ENCODE data around the gene MIPEP.

Gene MIPEP

DNA sequence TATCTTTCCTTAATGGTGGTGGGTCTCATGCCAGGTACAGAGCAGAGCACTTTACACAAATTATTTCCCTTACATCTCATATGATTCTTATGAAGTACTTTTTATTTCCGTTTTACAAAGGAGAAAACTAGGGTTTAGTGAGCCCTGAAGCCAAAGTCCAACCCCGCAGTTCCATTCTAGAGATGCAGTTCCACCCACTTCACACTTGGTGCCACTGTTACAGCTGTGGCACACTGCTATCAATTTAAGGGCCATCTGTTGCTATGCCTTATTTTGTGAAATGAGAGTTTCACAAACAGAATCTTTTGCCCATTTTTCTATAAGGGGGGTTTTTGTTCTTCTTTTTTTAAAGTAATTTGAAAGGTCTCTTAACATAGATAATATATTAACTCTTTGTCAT lies 12.9 kb downstream of the MIPEP start:
- peaks cover 10 to 39% of the 10 kb centered on the region in 2 donors for H3K36me3 Mint-ChIP-seq
- H3K27ac Mint-ChIP-seq: no peak overlapping the region
- no peaks in the 10 kb centered on the region for H3K9me3 Mint-ChIP-seq
- no peaks in the 10 kb centered on the region for H3K27me3 Mint-ChIP-seq
- DNase-seq (no peak), ATAC-seq (replicated peaks) (peak; percentile 59 to 63)
- H3K4me1 Mint-ChIP-seq: peaks cover 0 to under 1% of the 10 kb centered on the region in 2 donors
- no peak overlapping the region for H3K4me3 Mint-ChIP-seq

DNA sequence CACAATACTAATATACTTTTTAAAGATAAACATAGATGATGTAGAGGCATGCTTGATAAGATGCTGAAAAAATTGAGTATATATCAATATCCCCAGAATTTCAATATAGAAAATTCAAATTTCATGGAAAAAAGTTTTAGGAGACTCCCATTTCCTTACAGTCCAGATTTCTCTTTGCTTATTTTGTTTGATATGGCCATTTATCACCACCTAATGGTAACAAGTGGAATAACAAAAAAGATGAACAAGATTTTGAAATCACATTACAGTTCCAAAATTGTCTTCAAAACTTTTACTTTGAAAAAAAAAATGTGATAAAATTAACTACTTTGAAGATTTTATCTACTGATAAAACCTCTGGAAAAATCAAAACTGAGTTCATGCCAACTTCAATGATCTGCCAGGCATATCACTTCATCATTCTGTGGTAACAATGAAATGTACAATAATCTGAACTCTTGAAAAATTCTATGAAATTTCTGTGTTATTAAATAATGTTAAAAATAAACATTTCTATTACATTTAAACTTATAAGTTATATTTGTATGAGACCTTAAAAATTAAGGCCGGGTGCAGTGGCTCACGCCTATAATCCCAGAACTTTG lies 17.5 kb downstream of the MIPEP start:
- DNase-seq: no peak
- H3K27ac Mint-ChIP-seq: no peak overlapping the region

DNA sequence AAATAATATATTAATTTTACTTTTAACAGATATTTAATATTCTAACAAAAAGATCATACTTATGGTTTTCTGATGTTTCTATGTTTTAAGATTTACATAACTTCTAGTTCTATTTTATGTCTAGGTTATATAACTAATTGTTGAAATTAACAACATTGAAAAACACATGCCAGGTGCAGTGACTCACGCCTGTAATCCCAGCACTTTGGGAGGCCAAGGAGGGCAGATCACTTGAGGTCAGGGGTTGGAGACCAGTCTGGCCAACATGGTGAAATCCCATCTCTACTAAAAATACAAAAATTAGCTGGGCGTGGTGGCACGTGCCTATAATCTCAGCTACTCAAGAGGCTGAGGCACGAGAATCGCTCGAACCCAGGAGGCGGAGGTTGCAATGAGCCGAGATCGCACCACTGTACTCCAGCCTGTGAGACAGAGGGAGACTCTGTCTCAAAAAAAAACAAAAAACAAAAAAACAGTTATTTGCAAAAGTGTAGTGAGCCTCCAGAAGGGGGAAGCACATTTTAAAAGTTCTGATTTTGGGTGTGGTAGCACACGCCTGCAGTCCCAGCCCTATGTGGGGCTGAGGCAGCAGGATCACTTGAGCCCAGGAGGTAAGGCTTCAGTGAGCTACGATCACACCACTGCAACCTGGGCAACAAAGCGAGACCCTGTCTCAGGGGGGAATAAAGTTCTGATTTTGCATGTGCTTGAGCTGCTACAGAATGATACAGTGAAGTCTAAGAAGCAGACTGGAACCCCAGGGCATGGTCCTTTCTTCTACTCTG lies 18.7 kb downstream of the MIPEP start:
- no peak overlapping the region for H3K4me3 Mint-ChIP-seq
- ATAC-seq (replicated peaks): peak; percentile 44 to 45
- peaks cover 5 to 8% of the 10 kb centered on the region in 2 donors for H3K4me1 Mint-ChIP-seq
- no peak overlapping the region for H3K27ac Mint-ChIP-seq
- H3K9me3 Mint-ChIP-seq: no peaks in the 10 kb centered on the region
- no peaks in the 10 kb centered on the region for H3K27me3 Mint-ChIP-seq
- H3K36me3 Mint-ChIP-seq: peaks cover 7 to 25% of the 10 kb centered on the region in 2 donors
- no peak for DNase-seq

More for the DNA sequence above, 17.5 kb downstream of the MIPEP start:
- Mint-ChIP-seq H3K27me3 (no peaks in the 10 kb centered on the region), H3K4me3 (no peak overlapping the region), H3K36me3 (peaks cover 11 to 27% of the 10 kb centered on the region in 2 donors), H3K9me3 (no peaks in the 10 kb centered on the region), H3K4me1 (peaks cover 1 to 8% of the 10 kb centered on the region in 2 donors)
- no peak for ATAC-seq (replicated peaks)

DNA sequence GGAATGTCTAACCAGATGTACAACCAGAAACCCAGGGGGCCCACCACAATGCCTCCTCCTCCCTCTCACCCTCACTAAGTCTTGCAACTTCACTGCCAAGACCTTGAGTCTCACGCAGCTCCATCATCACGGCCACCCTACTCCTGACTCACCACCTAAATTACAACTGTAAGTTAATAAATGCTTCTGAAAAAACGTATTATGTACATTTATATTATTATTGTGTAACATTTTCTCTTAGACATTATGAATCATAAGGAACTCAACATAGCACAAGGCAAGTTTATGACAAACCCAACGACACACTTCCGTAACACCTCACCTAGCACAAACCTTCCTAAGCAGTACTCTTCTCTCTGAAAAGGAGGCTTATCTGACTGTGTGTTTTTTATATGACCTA lies 20.7 kb downstream of the MIPEP start:
- DNase-seq (no peak), ATAC-seq (replicated peaks) (no peak)
- no peaks in the 10 kb centered on the region for H3K27me3 Mint-ChIP-seq
- no peak overlapping the region for H3K4me3 Mint-ChIP-seq
- H3K36me3 Mint-ChIP-seq: peaks cover 8 to 21% of the 10 kb centered on the region in 2 donors
- H3K4me1 Mint-ChIP-seq: peaks cover 5 to 8% of the 10 kb centered on the region in 2 donors
- H3K9me3 Mint-ChIP-seq: no peaks in the 10 kb centered on the region
- no peak overlapping the region for H3K27ac Mint-ChIP-seq

DNA sequence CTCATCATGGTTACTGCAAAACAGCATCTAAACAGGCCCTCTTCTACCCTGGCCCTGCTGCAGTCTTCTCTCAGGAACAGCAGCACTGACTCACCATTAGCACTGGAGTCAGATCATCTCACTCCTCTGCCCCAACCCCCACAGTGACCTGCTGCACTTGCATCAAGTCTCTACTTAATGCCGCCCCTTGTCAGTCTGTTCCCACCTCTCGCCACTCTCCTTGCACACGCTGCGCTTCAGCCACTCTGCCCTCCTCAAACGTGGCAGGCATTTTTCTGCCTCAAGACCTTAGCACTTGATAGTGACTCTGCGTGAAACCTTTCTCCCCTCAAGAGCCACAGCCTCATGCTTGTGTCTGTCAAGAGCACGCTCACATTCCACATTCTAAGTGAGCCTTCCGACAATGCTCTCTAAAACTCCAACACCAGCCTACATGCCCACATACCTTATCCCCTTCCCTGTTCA lies 22.1 kb downstream of the MIPEP start:
- Mint-ChIP-seq H3K4me1 (peaks cover 5 to 8% of the 10 kb centered on the region in 2 donors), H3K9me3 (no peaks in the 10 kb centered on the region), H3K27ac (no peak overlapping the region), H3K36me3 (peaks cover 8 to 15% of the 10 kb centered on the region in 2 donors), H3K27me3 (no peaks in the 10 kb centered on the region), H3K4me3 (no peak overlapping the region)
- ATAC-seq (replicated peaks): no peak
- DNase-seq: no peak

DNA sequence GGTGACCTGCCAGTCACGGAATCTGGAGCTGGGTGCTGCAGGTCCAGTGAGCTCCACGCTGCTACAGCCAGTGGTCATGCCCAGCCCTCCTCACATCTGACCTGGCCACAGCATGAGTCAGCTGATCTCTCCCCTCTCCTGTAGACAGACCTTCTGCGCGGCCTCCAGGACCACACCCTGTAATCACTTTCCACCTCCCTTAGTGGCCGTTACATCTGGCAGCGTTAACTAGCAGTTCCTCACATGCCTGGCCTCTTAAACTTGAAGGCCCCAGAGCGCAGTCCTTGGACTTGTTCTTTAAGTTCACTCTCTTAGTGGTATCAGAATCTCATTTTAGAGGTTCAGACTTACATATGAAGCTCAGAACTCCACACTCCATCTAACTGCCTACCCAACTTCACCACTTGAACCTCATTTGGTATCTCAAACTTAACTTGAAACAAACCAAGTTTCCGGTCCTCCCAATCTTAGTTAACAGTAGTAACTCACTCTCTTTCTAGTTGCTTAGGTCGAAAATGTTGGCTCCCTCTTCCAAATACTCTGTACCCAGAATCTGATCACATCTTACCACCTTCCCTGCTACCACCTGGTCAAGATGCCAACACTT lies 22.7 kb downstream of the MIPEP start:
- Mint-ChIP-seq H3K9me3 (no peaks in the 10 kb centered on the region), H3K27ac (no peak overlapping the region)
- ATAC-seq (replicated peaks): no peak

DNA sequence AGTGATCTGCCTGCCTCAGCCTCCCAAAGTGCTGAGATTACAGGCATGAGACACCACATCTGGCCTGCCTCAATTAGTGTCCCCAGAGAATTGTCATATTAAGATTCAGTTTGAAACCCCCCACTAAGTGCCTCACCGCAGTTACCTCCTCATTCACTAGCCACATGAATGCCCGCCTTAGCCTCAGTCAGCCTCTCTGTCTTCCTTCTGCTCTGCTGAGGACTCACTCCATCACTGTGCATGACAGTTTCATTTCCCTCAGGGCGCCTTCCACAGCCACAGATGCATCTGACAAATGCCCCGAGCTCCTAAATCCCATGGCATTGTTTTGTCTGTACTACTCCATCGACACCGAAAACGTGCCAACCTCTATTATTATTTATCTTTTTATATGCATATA lies 23.3 kb downstream of the MIPEP start:
- Mint-ChIP-seq H3K4me3 (no peak overlapping the region), H3K9me3 (no peaks in the 10 kb centered on the region), H3K27me3 (no peaks in the 10 kb centered on the region), H3K27ac (peak overlapping the region; percentile 20), H3K4me1 (peaks cover 4% of the 10 kb centered on the region in 2 donors), H3K36me3 (peaks cover 13 to 21% of the 10 kb centered on the region in 2 donors)
- DNase-seq (no peak), ATAC-seq (replicated peaks) (peak; percentile 54 to 68)

More for the DNA sequence above, 22.7 kb downstream of the MIPEP start:
- H3K4me3 Mint-ChIP-seq: no peak overlapping the region
- peaks cover 10 to 17% of the 10 kb centered on the region in 2 donors for H3K36me3 Mint-ChIP-seq
- no peak for DNase-seq
- H3K4me1 Mint-ChIP-seq: peaks cover 5 to 8% of the 10 kb centered on the region in 2 donors
- no peaks in the 10 kb centered on the region for H3K27me3 Mint-ChIP-seq

DNA sequence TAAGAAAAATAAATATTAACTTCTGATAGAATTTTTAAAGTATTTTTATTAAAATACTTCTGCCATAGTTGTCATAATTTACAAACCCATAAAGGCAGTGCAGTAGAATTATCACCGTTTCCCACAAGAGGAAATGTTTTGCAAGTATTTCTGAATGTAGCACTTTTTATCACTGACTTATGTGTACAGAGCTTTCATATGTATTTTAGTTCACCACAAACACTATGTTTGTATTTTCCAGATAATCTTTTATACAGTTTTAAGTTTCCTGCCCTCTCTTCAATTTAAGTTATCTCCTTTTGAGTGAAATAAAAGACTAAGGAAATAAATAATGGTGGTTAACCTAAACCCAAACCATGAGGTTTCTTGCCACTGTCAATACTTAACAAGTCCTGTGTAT lies 24.2 kb downstream of the MIPEP start:
- no peak overlapping the region for H3K27ac Mint-ChIP-seq
- DNase-seq: no peak
- no peak overlapping the region for H3K4me3 Mint-ChIP-seq
- H3K4me1 Mint-ChIP-seq: peaks cover 0 to 4% of the 10 kb centered on the region in 2 donors
- H3K36me3 Mint-ChIP-seq: peaks cover 21 to 30% of the 10 kb centered on the region in 2 donors
- H3K9me3 Mint-ChIP-seq: no peaks in the 10 kb centered on the region
- no peaks in the 10 kb centered on the region for H3K27me3 Mint-ChIP-seq
- no peak for ATAC-seq (replicated peaks)

DNA sequence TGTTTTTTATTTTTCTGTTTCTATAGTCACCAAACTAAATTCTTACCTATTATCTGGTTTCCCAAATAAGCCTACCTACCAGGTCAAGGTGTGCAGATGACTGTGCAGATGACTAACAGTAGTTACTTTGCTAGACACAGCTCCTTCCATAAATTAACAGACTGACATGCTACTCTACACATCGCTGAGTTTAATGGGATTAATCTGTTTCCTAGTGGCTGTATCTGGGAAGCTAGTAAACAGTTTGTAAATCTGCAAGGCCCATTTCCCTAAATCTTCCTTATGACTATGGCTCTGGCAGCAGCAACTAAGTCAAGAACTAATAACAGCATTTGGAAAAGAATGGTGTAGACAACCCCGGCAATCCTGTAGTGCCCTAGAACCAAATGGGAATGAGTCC lies 27.9 kb downstream of the MIPEP start:
- Mint-ChIP-seq H3K27ac (no peak overlapping the region), H3K9me3 (no peaks in the 10 kb centered on the region), H3K4me3 (no peak overlapping the region), H3K36me3 (peaks cover 29 to 33% of the 10 kb centered on the region in 2 donors), H3K27me3 (no peaks in the 10 kb centered on the region), H3K4me1 (peaks cover 1 to 6% of the 10 kb centered on the region in 2 donors)
- ATAC-seq (replicated peaks): no peak
- DNase-seq: no peak

DNA sequence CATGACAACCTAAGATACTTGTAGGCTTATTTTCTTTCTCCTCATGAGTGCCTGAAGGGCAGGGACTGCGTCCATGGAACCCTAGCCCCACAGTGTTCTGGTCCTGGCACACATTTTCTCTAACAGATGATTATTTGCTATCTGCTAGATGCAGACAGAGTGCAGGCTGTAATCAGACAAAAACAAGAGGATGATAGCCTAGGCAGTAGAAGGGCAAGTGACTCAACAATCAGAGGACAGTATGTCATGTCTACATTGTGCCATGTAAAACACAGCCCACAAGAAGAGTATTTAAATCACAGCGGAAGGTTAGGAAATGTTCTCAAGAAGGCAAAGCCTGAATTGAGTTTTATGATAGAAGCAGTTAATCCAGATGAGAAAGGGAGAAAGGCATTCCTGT lies 29.3 kb downstream of the MIPEP start:
- Mint-ChIP-seq H3K4me3 (no peak overlapping the region), H3K27ac (no peak overlapping the region), H3K9me3 (no peaks in the 10 kb centered on the region), H3K4me1 (peaks cover 7 to 12% of the 10 kb centered on the region in 2 donors), H3K27me3 (no peaks in the 10 kb centered on the region), H3K36me3 (peaks cover 32 to 37% of the 10 kb centered on the region in 2 donors)
- no peak for ATAC-seq (replicated peaks)
- no peak for DNase-seq

DNA sequence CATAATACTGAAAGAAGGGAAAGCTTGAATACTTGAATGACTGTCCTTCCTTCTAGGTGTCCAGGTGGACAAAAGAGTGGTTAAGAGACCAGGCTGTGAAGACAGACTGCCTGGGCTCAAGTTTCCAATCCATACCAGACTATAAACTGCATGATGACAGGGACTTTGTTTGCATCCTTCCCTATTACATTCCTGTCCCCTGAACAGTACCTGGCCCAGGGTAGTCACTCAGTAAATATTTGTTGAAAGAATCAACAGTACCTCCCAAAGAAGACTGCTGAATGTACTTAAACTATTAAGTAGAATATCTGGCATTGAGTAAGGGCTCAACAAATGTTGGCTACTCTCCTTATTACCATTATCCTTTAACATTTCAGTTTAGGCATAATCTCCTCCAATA lies 29.7 kb downstream of the MIPEP start:
- H3K4me3 Mint-ChIP-seq: no peak overlapping the region
- H3K4me1 Mint-ChIP-seq: peaks cover 7 to 12% of the 10 kb centered on the region in 2 donors
- DNase-seq: no peak
- H3K27me3 Mint-ChIP-seq: no peaks in the 10 kb centered on the region
- no peak overlapping the region for H3K27ac Mint-ChIP-seq
- H3K9me3 Mint-ChIP-seq: no peaks in the 10 kb centered on the region
- no peak for ATAC-seq (replicated peaks)
- peaks cover 32 to 37% of the 10 kb centered on the region in 2 donors for H3K36me3 Mint-ChIP-seq

DNA sequence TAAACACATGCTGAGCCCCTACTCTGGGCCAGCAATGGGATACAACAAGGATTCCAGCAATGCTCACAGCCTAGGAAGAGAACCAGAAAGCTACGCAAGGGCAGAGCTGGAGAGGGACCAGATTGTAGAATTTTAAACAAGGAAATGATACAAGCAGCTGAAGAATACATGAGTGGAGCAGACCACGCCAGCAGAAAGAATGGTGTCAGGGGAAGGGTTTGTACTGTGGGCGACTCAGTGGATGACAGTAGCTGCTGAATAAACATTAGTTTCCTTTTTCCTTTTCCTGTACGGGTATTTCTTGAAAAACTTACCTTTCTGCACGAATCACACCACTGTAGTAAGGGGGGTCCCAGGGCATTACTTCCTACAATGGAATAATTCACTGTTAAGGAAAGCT lies 30.7 kb downstream of the MIPEP start:
- Mint-ChIP-seq H3K4me3 (no peak overlapping the region), H3K27ac (no peak overlapping the region), H3K9me3 (no peaks in the 10 kb centered on the region), H3K36me3 (peaks cover 32 to 41% of the 10 kb centered on the region in 2 donors), H3K4me1 (peaks cover 7 to 12% of the 10 kb centered on the region in 2 donors), H3K27me3 (no peaks in the 10 kb centered on the region)
- ATAC-seq (replicated peaks) (no peak), DNase-seq (no peak)

DNA sequence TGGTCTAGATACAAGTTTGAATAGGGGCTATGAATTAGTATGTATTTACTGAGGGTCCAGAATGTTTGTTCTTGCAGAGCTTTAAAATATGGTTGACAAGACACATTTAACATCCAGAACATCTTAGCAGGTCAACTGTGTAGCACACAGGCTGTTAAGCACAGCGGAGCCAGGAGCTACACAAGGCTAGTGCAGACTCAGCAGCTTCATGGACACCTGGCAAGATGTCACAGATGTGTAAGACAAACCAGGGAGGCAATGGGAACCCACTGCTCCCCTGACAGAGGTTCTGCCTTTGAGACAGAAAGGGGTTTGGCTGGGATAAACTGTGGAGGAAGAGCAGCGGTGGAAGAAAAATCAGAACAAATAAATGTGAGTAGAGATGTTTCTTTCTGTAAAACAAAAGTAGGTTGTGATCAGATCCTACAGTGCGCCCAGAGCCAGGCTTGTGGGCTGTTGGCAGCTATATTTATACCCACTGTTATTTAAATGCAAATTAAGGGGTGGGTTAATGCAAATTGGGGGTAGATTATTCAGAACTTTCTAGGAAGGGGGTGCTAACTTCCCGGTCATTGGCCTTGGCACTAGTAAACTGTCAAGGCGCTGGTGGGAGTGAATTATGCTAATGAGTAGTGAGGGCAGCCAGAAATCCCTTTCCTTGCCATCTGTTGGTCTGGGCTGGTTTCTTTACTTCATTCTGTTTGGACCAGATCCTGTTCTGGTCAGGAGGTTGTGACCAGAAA lies 33.0 kb downstream of the MIPEP start:
- H3K4me1 Mint-ChIP-seq: peaks cover 7 to 12% of the 10 kb centered on the region in 2 donors
- DNase-seq: no peak
- H3K9me3 Mint-ChIP-seq: no peaks in the 10 kb centered on the region
- peaks cover 30 to 38% of the 10 kb centered on the region in 2 donors for H3K36me3 Mint-ChIP-seq
- H3K4me3 Mint-ChIP-seq: no peak overlapping the region
- ATAC-seq (replicated peaks): no peak
- no peaks in the 10 kb centered on the region for H3K27me3 Mint-ChIP-seq
- H3K27ac Mint-ChIP-seq: no peak overlapping the region

DNA sequence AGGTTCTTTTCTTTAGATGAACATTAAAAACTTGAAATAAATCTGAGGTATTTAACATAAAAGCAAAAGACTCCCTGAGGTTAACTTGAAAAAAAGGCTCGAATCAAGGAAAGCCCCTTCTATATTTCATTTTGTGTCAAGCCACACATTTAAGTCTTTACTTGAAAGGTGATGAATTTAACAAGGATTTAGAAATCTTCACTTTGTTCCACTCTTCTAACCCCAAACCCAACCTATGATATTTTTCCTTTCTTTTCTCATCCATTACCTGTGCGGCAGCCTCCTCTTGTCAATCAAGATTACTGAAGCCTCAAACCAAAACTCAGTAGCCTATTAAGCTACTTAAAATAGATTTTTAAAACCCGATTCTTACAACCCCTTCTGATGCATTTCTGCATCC lies 33.8 kb downstream of the MIPEP start:
- H3K27me3 Mint-ChIP-seq: no peaks in the 10 kb centered on the region
- no peaks in the 10 kb centered on the region for H3K9me3 Mint-ChIP-seq
- H3K4me3 Mint-ChIP-seq: no peak overlapping the region
- no peak overlapping the region for H3K27ac Mint-ChIP-seq
- H3K36me3 Mint-ChIP-seq: peaks cover 28 to 37% of the 10 kb centered on the region in 2 donors
- ATAC-seq (replicated peaks) (no peak), DNase-seq (no peak)
- H3K4me1 Mint-ChIP-seq: peaks cover 11 to 19% of the 10 kb centered on the region in 2 donors
